HCT116 (cell line): Measurements from ENCODE around the gene LSP1. TPM values are rescaled to one million over a fixed set of nuclear protein-coding genes. Genes with fewer than 3 reads are reported as not detected.

Source experiments
- ATAC-seq: fragments of 200-7000 bp; cut with Tn5 transposase; 2 replicates; pipeline ENCODE4 v1.9.1; 2020; ENCODE audit warnings: mild to moderate bottlenecking, moderate library complexity
- BruUV-seq: library from RNA; stranded (reverse); fragments of 400-500 nt; replicated peaks from 2 replicates; lab custom pipeline; 2021; lab: Mats Ljungman, UMichigan
- CTCF ChIA-PET: fragments of 300-600 bp; sonication (Branson Sonifier 250); formaldehyde crosslinking; loops from one replicate; lab custom pipeline; 2021; ENCODE audit warnings: antibody characterized with exemption; lab: Charles Lee
- POLR2A ChIA-PET: fragments of 300-600, 350-600 bp; sonication (Branson Sonifier 250); formaldehyde crosslinking; loops from one replicate; lab custom pipeline; 2021; ENCODE audit warnings: antibody characterized with exemption; lab: Charles Lee
- RAD21 ChIA-PET, 2 experiments: fragments of 300-600 bp; sonication (Branson Sonifier 250); formaldehyde crosslinking; loops; one replicate each; lab custom pipeline; 2023; ENCODE audit warnings: low total read pairs in 2 of 2; ENCODE audit not compliant: uncharacterized antibody in 2 of 2, unreplicated experiment in 2 of 2, low non-redundant PET in 1 of 2; lab: Charles Lee
- DNase-seq: peaks from one replicate; pipeline ENCODE4 v3.0.0-alpha.2; 2010; ENCODE audit warnings: low read depth, low spot score
- H2AFZ ChIP-seq: fragments of 200-600 bp; shearing (Covaris generic), sonication (generic); 2 replicates; pipeline ENCODE4 v1.6.1; 2017; ENCODE audit warnings: low read depth, mixed run types, mixed read lengths, antibody characterized with exemption, low read length; ENCODE audit not compliant: poor library complexity, severe bottlenecking
- H3K27ac ChIP-seq: 2 replicates; pipeline ENCODE4 v1.5.1; 2012; ENCODE audit warnings: low read depth, low read length
- H3K27me3 ChIP-seq: fragments of 200-600 bp; sonication (generic); 2 replicates; pipeline ENCODE4 v1.6.1; 2016; ENCODE audit warnings: mixed run types, low read length, mixed read lengths; ENCODE audit not compliant: insufficient read depth
- H3K36me3 ChIP-seq, 2 experiments: fragments of 200-500 bp in 1 of 2; fragments of 200-600 bp in 1 of 2; sonication (Bioruptor generic) in 1 of 2; sonication (generic) in 1 of 2; 2 replicates each; pipeline versions ENCODE4 v1.5.1 to v1.6.1; 2014 to 2016; ENCODE audit warnings: low read length in 2 of 2, inconsistent platforms in 1 of 2, mixed read lengths in 1 of 2, mixed run types in 1 of 2; ENCODE audit not compliant: insufficient read depth in 2 of 2, control insufficient read depth in 1 of 2
- H3K4me1 ChIP-seq, 2 experiments: fragments of 200-600 bp in 1 of 2; sonication (generic) in 1 of 2; 2 replicates each; pipeline versions ENCODE4 v1.5.1 to v1.6.1; 2012 to 2017; ENCODE audit warnings: low read length in 2 of 2, inconsistent platforms in 1 of 2, mild to moderate bottlenecking in 1 of 2, mixed read lengths in 1 of 2, mixed run types in 1 of 2, moderate library complexity in 1 of 2; ENCODE audit not compliant: insufficient read depth in 2 of 2, control insufficient read depth in 1 of 2
- H3K4me2 ChIP-seq: fragments of 200-600 bp; sonication (generic); 2 replicates; pipeline ENCODE4 v1.6.1; 2017; ENCODE audit warnings: mixed run types, low read length, mixed read lengths
- H3K4me3 ChIP-seq, 2 experiments: fragments of 200-600 bp in 1 of 2; sonication (generic) in 1 of 2; replicated peaks in 1 of 2; 2 replicates each; pipeline ENCODE4 v1.5.1; 2011 to 2016; ENCODE audit warnings: low read length in 2 of 2, control low read depth in 1 of 2, low read depth in 1 of 2, mild to moderate bottlenecking in 1 of 2, mixed read lengths in 1 of 2, mixed run types in 1 of 2
- H3K79me2 ChIP-seq: fragments of 200-600 bp; sonication (generic); 2 replicates; pipeline ENCODE4 v1.6.1; 2017; ENCODE audit warnings: mild to moderate bottlenecking, mixed run types, low read length, moderate library complexity, mixed read lengths; ENCODE audit not compliant: insufficient read depth
- H3K9ac ChIP-seq: fragments of 200-600 bp; sonication (generic); 2 replicates; pipeline ENCODE4 v1.6.1; 2016; ENCODE audit warnings: low read length, mixed read lengths
- H3K9me2 ChIP-seq: fragments of 200-600 bp; sonication (generic), shearing (Covaris generic); 2 replicates; pipeline ENCODE4 v1.6.1; 2017; ENCODE audit warnings: mixed run types, mild to moderate bottlenecking, moderate library complexity; ENCODE audit not compliant: insufficient read depth
- H3K9me3 ChIP-seq, 2 experiments: fragments of 200-500 bp in 1 of 2; fragments of 200-600 bp in 1 of 2; sonication (Bioruptor generic) in 1 of 2; sonication (generic) in 1 of 2; 2 replicates each; pipeline ENCODE4 v1.6.1; 2014 to 2017; ENCODE audit warnings: low read length in 2 of 2, mixed read lengths in 2 of 2, inconsistent platforms in 1 of 2, low read depth in 1 of 2, mild to moderate bottlenecking in 1 of 2, mixed run types in 1 of 2, moderate library complexity in 1 of 2; ENCODE audit not compliant: control insufficient read depth in 1 of 2, insufficient read depth in 1 of 2
- H4K20me1 ChIP-seq: fragments of 200-600 bp; sonication (generic), shearing (Covaris generic); 2 replicates; pipeline ENCODE4 v1.6.1; 2017; ENCODE audit warnings: mixed run types, mild to moderate bottlenecking, moderate library complexity; ENCODE audit not compliant: insufficient read depth
- CEBPB ChIP-seq: IDR thresholded peaks from 2 replicates; pipeline ENCODE4 v1.6.1; 2012; ENCODE audit warnings: low read depth
- CTCF ChIP-seq, 3 experiments: fragments of 200-600 bp in 1 of 3; sonication (generic) in 1 of 3; IDR thresholded peaks in 2 of 3; conservative IDR thresholded peaks in 1 of 3; 2 replicates each; pipeline ENCODE4 v1.5.1; 2012 to 2017; ENCODE audit warnings: low read depth in 2 of 3, low read length in 2 of 3, antibody characterized with exemption in 1 of 3, borderline replicate concordance in 1 of 3, control low read depth in 1 of 3, mild to moderate bottlenecking in 1 of 3, mixed read lengths in 1 of 3, mixed run types in 1 of 3, moderate library complexity in 1 of 3; ENCODE audit not compliant: insufficient read depth in 1 of 3
- EGR1 ChIP-seq: IDR thresholded peaks from 2 replicates; pipeline ENCODE4 v1.6.1; 2012; ENCODE audit warnings: low read depth
- ELF1 ChIP-seq: IDR thresholded peaks from 2 replicates; pipeline ENCODE4 v1.6.1; 2012; ENCODE audit warnings: low read depth, borderline replicate concordance
- EZH2 ChIP-seq: fragments of 200-600 bp; sonication (generic); IDR thresholded peaks from 2 replicates; pipeline ENCODE4 v1.6.1; 2017; ENCODE audit warnings: antibody characterized with exemption, mixed run types
- EZH2phosphoT487 ChIP-seq: fragments of 200-600 bp; IDR thresholded peaks from 2 replicates; pipeline ENCODE4 v1.6.1; 2018; ENCODE audit warnings: antibody characterized with exemption, borderline replicate concordance
- FOSL1 ChIP-seq: IDR thresholded peaks from 2 replicates; pipeline ENCODE4 v1.6.1; 2012; ENCODE audit warnings: low read depth
- JUND ChIP-seq: IDR thresholded peaks from 2 replicates; pipeline ENCODE4 v1.6.1; 2012
- POLR2A ChIP-seq: IDR thresholded peaks from 2 replicates; pipeline ENCODE4 v1.7.0; 2011; ENCODE audit warnings: borderline replicate concordance; ENCODE audit not compliant: insufficient read depth, insufficient read length; ENCODE audit errors: extremely low read depth
- POLR2AphosphoS5 ChIP-seq: IDR thresholded peaks from 2 replicates; pipeline ENCODE4 v1.6.1; 2011; ENCODE audit warnings: mild to moderate bottlenecking, low read depth, low read length, moderate library complexity
- RAD21 ChIP-seq: IDR thresholded peaks from 2 replicates; pipeline ENCODE4 v1.6.1; 2012; ENCODE audit warnings: low read depth, mild to moderate bottlenecking
- SIN3A ChIP-seq: IDR thresholded peaks from 2 replicates; pipeline ENCODE4 v1.6.1; 2012; ENCODE audit warnings: low read depth
- SRF ChIP-seq: IDR thresholded peaks from 2 replicates; pipeline ENCODE4 v1.6.1; 2012; ENCODE audit warnings: low read depth
- YY1 ChIP-seq: IDR thresholded peaks from 2 replicates; pipeline ENCODE4 v1.6.1; 2011; ENCODE audit warnings: low read length, low read depth, moderate library complexity, mild to moderate bottlenecking; ENCODE audit not compliant: insufficient replicate concordance; ENCODE audit errors: extremely low read depth
- ZBTB33 ChIP-seq: IDR thresholded peaks from 2 replicates; pipeline ENCODE4 v1.6.1; 2011; ENCODE audit warnings: mild to moderate bottlenecking, low read length, moderate library complexity; ENCODE audit not compliant: insufficient replicate concordance; ENCODE audit errors: extremely low read depth
- ZFX ChIP-seq: fragments of 450-650 bp; IDR thresholded peaks from 2 replicates; pipeline ENCODE4 v1.6.1; 2017
- ZNF274 ChIP-seq: fragments of 200-500 bp; sonication (Bioruptor generic); IDR thresholded peaks from 2 replicates; pipeline ENCODE4 v1.6.1; 2014; ENCODE audit warnings: mild to moderate bottlenecking, low read depth, low read length, inconsistent platforms
- intact Hi-C: fragments of 100-400 bp; cut with micrococcal nuclease; formaldehyde crosslinking; loops from 2 replicates; pipeline ENCODE4 v1.10.0; 2022
- total RNA-seq: library from RNA; stranded (reverse); gene quantifications from one replicate; pipeline ENCODE4 v1.2.1, GENCODE V29; 2021; ENCODE audit not compliant: unreplicated experiment
- TF ChIP-seq, protein P1 (sequence below): IDR thresholded peaks from 2 replicates; pipeline ENCODE4 v1.6.1; 2012; ENCODE audit warnings: low read depth
- TF ChIP-seq, protein P2 (sequence below): IDR thresholded peaks from 2 replicates; pipeline ENCODE4 v1.6.1; 2012
- TF ChIP-seq, protein P3 (sequence below): IDR thresholded peaks from 2 replicates; pipeline ENCODE4 v1.6.1; 2012

LSP1 gene
- total RNA-seq, 1 experiment from 2014 or later: 1.3 TPM

GRCh38 chr11:1803246-1803645 is 49.6 kb upstream of the LSP1 start:
- H3K9me3 ChIP-seq: no peaks in the 10 kb centered on the region
- ATAC-seq (no peak), DNase-seq (no peak)
- intact Hi-C loops: no loop called here
- no peaks in the 10 kb centered on the region for H3K9me2 ChIP-seq
- ChIA-PET RAD21 (no interaction called here), POLR2A (no interaction called here), CTCF (no interaction called here)
- no peaks in the 10 kb centered on the region for H3K27me3 ChIP-seq
- no peak overlapping the region for H3K27ac ChIP-seq
- H2AFZ ChIP-seq: no peak overlapping the region
- no TSS peak for BruUV-seq
- no peaks in the 10 kb centered on the region for H4K20me1 ChIP-seq
- no peaks in the 10 kb centered on the region for H3K79me2 ChIP-seq
- H3K4me1 ChIP-seq: no peaks in the 10 kb centered on the region
- no peak overlapping the region for H3K4me3 ChIP-seq
- H3K36me3 ChIP-seq: no peaks in the 10 kb centered on the region
- TF ChIP-seq, protein P1, sequence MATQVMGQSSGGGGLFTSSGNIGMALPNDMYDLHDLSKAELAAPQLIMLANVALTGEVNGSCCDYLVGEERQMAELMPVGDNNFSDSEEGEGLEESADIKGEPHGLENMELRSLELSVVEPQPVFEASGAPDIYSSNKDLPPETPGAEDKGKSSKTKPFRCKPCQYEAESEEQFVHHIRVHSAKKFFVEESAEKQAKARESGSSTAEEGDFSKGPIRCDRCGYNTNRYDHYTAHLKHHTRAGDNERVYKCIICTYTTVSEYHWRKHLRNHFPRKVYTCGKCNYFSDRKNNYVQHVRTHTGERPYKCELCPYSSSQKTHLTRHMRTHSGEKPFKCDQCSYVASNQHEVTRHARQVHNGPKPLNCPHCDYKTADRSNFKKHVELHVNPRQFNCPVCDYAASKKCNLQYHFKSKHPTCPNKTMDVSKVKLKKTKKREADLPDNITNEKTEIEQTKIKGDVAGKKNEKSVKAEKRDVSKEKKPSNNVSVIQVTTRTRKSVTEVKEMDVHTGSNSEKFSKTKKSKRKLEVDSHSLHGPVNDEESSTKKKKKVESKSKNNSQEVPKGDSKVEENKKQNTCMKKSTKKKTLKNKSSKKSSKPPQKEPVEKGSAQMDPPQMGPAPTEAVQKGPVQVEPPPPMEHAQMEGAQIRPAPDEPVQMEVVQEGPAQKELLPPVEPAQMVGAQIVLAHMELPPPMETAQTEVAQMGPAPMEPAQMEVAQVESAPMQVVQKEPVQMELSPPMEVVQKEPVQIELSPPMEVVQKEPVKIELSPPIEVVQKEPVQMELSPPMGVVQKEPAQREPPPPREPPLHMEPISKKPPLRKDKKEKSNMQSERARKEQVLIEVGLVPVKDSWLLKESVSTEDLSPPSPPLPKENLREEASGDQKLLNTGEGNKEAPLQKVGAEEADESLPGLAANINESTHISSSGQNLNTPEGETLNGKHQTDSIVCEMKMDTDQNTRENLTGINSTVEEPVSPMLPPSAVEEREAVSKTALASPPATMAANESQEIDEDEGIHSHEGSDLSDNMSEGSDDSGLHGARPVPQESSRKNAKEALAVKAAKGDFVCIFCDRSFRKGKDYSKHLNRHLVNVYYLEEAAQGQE: no peak
- TF ChIP-seq, protein P2, sequence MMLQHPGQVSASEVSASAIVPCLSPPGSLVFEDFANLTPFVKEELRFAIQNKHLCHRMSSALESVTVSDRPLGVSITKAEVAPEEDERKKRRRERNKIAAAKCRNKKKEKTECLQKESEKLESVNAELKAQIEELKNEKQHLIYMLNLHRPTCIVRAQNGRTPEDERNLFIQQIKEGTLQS: no peak
- TF ChIP-seq RAD21: no peak
- TF ChIP-seq CTCF (IDR thresholded peaks at IDR 0.05 in 2 of 3, conservative IDR thresholded peaks at IDR 0.05 in 1 of 3; ENCODE audit: borderline replicate concordance in 1 of 3, insufficient read depth in 1 of 3, low read depth in 2 of 3, low read length in 2 of 3): no peak
- no peak for TF ChIP-seq EZH2phosphoT487
- TF ChIP-seq YY1: no peak
- no peak for TF ChIP-seq FOSL1
- TF ChIP-seq ZFX: no peak
- no peak for TF ChIP-seq ELF1
- TF ChIP-seq SRF: no peak
- no peak for TF ChIP-seq CEBPB
- no peak for TF ChIP-seq EGR1
- TF ChIP-seq POLR2AphosphoS5: no peak
- no peak for TF ChIP-seq SIN3A
- TF ChIP-seq POLR2A: no peak
- TF ChIP-seq EZH2: no peak
- TF ChIP-seq JUND: no peak
- no peak for TF ChIP-seq ZBTB33
- TF ChIP-seq, protein P3, sequence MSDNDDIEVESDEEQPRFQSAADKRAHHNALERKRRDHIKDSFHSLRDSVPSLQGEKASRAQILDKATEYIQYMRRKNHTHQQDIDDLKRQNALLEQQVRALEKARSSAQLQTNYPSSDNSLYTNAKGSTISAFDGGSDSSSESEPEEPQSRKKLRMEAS: no peak
- TF ChIP-seq ZNF274: no peak
- TF ChIP-seq, all 23 proteins: peak for 0
- Histone ChIP-seq H3K4me2 (no peak overlapping the region), H3K9ac (no peak overlapping the region)
